ENCODE data around the gene CTNND1. TPM values are rescaled to one million over a fixed set of nuclear protein-coding genes. Genes with fewer than 3 reads are reported as not detected.

Gene CTNND1
- total RNA-seq, 4 donors from 2014 or later: 165 to 415 (median 374) TPM

- Histone ChIP-seq H3K9me3 (no peaks in the 10 kb centered on the region), H3K36me3 (no peaks in the 10 kb centered on the region), H3K4me1 (peaks cover 35 to 97% (median 64%) of the 10 kb centered on the region in 4 donors), H3K4me3 (no peak overlapping the region), H3K27ac (peak overlapping the region in 2 of 4 donors; percentile 6 to 18), H3K27me3 (no peaks in the 10 kb centered on the region)
- intact Hi-C loops (cut with DNase I; ENCODE audit: low total_unique reads) (no loop called here), in situ Hi-C loops (cut with MboI; ENCODE audit: low pct_ligation_motif_present in 1 of 4, low pct_unique_long_range_greater_than_20kb in 1 of 4, low sequenced_read_pairs in 3 of 4) (no loop called here)
- DNase-seq: no peak
- TF ChIP-seq CTCF (IDR thresholded peaks at IDR 0.05) (no peak), POLR2A (IDR thresholded peaks at IDR 0.05) (no peak), EP300 (IDR thresholded peaks at IDR 0.05; ENCODE audit: low read depth) (no peak), POLR2AphosphoS5 (IDR thresholded peaks at IDR 0.05) (no peak)
- 27 to 41% methylated on average over 1 of the region's 1 CpG for WGBS, 2 donors (ENCODE audit: low coverage in 1 of 2)
These were observed 9.2 kb downstream of the CTNND1 start for GRCh38 chr11:57770793-57771192.

DNA sequence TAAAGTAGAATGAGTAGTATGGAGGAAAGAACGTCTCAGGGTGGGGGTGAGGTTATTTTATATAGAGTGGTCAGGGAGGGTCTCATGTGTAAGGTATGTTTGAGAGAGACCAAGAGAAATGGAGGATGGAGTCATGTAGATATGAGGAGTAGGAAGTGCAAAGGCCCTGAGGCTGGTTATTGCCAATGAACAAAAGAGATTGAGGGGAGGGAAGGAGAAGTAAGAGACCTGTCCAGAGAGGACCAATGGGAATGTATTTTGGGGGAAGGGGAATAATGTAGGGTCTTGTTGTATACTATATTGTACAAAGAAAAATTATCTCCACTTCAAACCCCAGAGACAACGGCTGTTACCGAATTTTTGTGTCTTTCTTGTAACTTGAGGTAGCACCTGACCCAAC, 9.8 kb downstream of the CTNND1 start:
- no peak for TF ChIP-seq EP300 (IDR thresholded peaks at IDR 0.05; ENCODE audit: low read depth)
- TF ChIP-seq POLR2A (IDR thresholded peaks at IDR 0.05): no peak
- no peak for TF ChIP-seq CTCF (IDR thresholded peaks at IDR 0.05)
- no peak for TF ChIP-seq POLR2AphosphoS5 (IDR thresholded peaks at IDR 0.05)
- DNase-seq: no peak
- WGBS, 2 donors (ENCODE audit: low coverage in 1 of 2): 95 to 96% methylated on average over 3 of the region's 3 CpGs
- H3K9me3 ChIP-seq: no peaks in the 10 kb centered on the region
- intact Hi-C loops (cut with DNase I; ENCODE audit: low total_unique reads): no loop called here
- H3K27me3 ChIP-seq: no peaks in the 10 kb centered on the region
- peaks cover 41 to 97% (median 67%) of the 10 kb centered on the region in 4 donors for H3K4me1 ChIP-seq
- no peak overlapping the region for H3K4me3 ChIP-seq
- H3K36me3 ChIP-seq: no peaks in the 10 kb centered on the region
- H3K27ac ChIP-seq: no peak overlapping the region
- in situ Hi-C loops (cut with MboI; ENCODE audit: low pct_ligation_motif_present in 1 of 4, low pct_unique_long_range_greater_than_20kb in 1 of 4, low sequenced_read_pairs in 3 of 4): no loop called here

GRCh38 chr11:57772562-57772961, 11.0 kb downstream of the CTNND1 start:
- intact Hi-C loops (cut with DNase I; ENCODE audit: low total_unique reads): no loop called here
- TF ChIP-seq EP300 (IDR thresholded peaks at IDR 0.05; ENCODE audit: low read depth) (no peak), POLR2AphosphoS5 (IDR thresholded peaks at IDR 0.05) (no peak), POLR2A (IDR thresholded peaks at IDR 0.05) (no peak), CTCF (IDR thresholded peaks at IDR 0.05) (no peak)
- no peaks in the 10 kb centered on the region for H3K27me3 ChIP-seq
- 43 to 65% methylated on average over 3 to 4 of the region's 4 CpGs for WGBS, 2 donors (ENCODE audit: low coverage in 1 of 2)
- H3K27ac ChIP-seq: peak overlapping the region in 3 of 4 donors; percentile 15 to 39 (median 29)
- DNase-seq: no peak
- no peak overlapping the region for H3K4me3 ChIP-seq
- in situ Hi-C loops (cut with MboI; ENCODE audit: low pct_ligation_motif_present in 1 of 4, low pct_unique_long_range_greater_than_20kb in 1 of 4, low sequenced_read_pairs in 3 of 4): no loop called here
- H3K9me3 ChIP-seq: no peaks in the 10 kb centered on the region
- no peaks in the 10 kb centered on the region for H3K36me3 ChIP-seq
- H3K4me1 ChIP-seq: peaks cover 53 to 97% (median 71%) of the 10 kb centered on the region in 4 donors

DNA sequence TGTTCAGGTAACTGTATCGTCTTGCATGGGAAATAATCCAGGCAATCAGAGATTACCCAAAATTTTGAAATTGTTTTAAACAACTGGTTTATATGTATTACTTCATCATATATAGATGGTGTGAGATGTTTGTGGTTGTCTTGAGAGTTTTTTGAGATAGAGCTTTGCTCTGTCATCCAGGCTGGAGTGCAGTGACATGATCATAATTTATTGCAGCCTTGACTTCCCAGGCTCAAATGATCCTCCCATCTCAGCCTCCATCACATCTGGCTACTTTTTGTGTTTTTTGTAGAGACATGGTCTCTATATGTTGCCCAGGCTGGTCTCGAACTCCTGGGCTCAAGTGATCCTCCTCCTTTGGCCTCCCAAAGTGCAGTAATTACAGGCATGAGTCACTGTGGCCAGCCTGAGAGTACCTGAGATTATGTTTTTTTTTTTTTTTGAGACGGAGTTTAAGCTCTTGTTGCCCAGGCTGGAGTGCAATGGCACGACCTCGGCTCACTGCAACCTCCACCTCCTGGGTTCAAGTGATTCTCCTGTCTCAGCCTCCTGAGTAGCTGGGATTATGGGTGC, 11.5 kb downstream of the CTNND1 start:
- Histone ChIP-seq H3K36me3 (no peaks in the 10 kb centered on the region), H3K4me1 (peaks cover 59 to 97% (median 72%) of the 10 kb centered on the region in 4 donors), H3K27ac (peak overlapping the region in 3 of 4 donors; percentile 19 to 95 (median 39)), H3K4me3 (no peak overlapping the region), H3K27me3 (no peaks in the 10 kb centered on the region), H3K9me3 (no peaks in the 10 kb centered on the region)
- intact Hi-C loops (cut with DNase I; ENCODE audit: low total_unique reads) (no loop called here), in situ Hi-C loops (cut with MboI; ENCODE audit: low pct_ligation_motif_present in 1 of 4, low pct_unique_long_range_greater_than_20kb in 1 of 4, low sequenced_read_pairs in 3 of 4) (no loop called here)
- WGBS, 2 donors (ENCODE audit: low coverage in 1 of 2): 79 to 88% methylated on average over 1 to 5 of the region's 5 CpGs
- DNase-seq: no peak
- TF ChIP-seq POLR2AphosphoS5 (IDR thresholded peaks at IDR 0.05): no peak
- TF ChIP-seq EP300 (IDR thresholded peaks at IDR 0.05; ENCODE audit: low read depth): no peak
- no peak for TF ChIP-seq POLR2A (IDR thresholded peaks at IDR 0.05)
- TF ChIP-seq CTCF (IDR thresholded peaks at IDR 0.05): no peak

Data from transverse colon (tissue), 4 donors.